Esophagus muscularis mucosa (tissue), 2 donors: ENCODE results near the gene LRFN2.

Experiments used
- POLR2A ChIP-seq: fragments of 450-650 bp; IDR thresholded peaks from one replicate; pipeline ENCODE4 v1.6.1; 2017; ENCODE audit warnings: antibody characterized with exemption, moderate library complexity, mild to moderate bottlenecking, low read depth
- POLR2AphosphoS5 ChIP-seq, 2 donors: sonication (generic); formaldehyde crosslinking; IDR thresholded peaks; one replicate each; pipeline ENCODE4 v1.6.1; 2017; ENCODE audit warnings: antibody characterized with exemption in 2 of 2

GRCh38 chr6:40439026-40439800, 148.0 kb downstream of the LRFN2 start:
- TF ChIP-seq POLR2AphosphoS5 (IDR thresholded peaks at IDR 0.05) = no peak
- TF ChIP-seq POLR2A = no peak
